Islet of Langerhans (tissue), 1 donor: Measurements from ENCODE around the gene LMNTD2.
"Not testable (repeated sequence)": the region's sequence is repeated elsewhere in the genome, so short reads cannot be mapped to it uniquely, and the experiment has no call there.

Experiments used
- FAIRE-seq: peaks from one replicate; lab custom pipeline; 2011; peaks lifted over from hg19 to GRCh38; lab: Jason Lieb, UNC

The LMNTD2 gene

DNA sequence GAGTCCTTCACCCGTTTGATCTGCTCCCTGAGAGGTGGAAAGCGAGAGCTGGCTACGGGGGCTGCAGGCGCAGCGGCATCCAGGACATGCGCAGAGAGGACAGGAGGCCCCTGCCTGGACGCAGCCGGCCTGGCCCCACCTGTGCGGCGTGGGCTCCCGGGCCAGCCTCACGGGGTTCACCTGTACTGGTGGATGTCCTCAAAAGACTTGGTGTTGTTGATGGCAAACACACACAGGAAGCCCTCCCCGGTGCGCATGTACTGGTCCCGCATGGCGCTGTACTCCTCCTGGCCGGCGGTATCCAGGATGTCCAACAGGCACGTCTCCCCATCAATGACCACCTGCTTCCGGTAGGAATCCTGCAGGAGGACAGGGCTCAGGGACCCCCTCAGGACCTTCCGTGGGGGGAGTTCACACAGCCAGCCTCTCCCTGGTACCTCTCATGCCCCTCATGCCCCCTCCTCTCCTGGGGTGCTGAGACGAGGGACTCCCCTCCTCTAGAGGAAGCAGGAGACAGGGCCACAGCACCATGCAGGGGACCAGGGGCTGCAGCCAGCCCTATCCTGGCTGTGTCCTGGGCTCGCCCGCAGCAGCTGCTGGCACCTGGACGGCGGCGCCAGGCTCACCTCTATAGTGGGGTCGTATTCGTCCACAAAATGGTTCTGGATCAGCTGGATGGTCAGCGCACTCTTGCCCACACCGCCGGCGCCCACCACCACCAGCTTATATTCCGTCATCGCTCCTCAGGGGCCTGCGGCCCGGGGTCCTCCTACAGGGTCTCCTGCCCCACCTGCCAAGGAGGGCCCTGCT lies 26.7 kb downstream of the LMNTD2 start:
- FAIRE-seq: no peak

- FAIRE-seq: no peak
Measured at GRCh38 chr11:532986-533585, 27.5 kb downstream of the LMNTD2 start.

DNA sequence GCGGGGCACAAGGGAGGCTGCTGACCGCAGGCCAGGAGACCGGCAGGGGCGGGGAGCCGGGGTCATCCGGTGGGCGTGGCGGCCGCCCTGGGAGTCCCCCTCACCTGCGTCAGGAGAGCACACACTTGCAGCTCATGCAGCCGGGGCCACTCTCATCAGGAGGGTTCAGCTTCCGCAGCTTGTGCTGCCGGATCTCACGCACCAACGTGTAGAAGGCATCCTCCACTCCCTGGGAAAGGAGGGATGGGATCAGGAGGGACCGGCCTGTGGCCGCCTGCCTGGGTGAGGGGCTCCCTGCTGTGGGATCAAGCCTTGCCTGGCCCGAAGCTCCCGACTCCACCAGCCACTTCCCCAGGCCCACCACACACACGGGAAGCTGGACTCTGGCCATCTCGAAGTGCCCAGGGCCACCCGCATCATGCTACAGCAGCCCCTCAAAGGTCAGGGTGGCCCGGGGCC lies 28.0 kb downstream of the LMNTD2 start:
- no peak for FAIRE-seq

- FAIRE-seq: no peak
Measured at GRCh38 chr11:531919-532526, 28.5 kb downstream of the LMNTD2 start.

DNA sequence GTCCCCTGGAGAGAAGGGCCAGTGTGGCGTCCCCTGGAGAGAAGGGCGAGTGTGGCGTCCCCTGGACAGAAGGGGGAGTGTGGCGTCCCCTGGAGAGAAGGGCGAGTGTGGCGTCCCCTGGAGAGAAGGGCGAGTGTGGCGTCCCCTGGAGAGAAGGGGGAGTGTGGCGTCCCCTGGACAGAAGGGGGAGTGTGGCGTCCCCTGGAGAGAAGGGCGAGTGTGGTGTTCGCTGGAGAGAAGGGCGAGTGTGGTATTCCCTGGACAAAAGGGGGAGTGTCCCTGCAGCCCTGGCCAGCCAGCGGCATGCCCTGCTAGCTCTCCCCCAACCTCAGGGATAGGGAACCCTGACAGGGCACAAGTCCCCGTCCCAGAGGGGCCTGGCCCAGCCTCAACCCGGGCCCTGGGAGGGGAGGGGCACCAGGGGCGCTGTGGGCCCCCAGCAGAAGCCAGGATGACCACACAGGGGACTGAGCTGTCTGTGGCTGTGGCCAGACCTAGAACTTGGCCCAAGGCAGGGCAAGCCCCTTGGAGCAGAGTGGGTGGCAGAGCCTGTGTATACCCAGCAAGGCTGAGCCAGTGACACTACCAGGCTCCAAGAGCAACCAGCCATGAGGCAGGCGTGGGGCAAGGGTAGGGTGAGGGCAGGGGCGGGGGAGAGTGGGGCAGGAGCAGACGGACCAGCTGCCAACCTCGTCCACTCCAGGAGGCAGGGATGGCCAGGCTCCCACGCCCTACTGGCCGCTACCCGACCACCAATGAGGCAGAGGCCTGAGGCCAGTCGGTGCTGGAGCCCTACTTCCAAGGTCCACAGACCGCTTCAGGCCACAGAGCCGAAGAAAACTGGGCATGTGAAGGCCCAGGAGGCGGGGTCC lies 29.3 kb downstream of the LMNTD2 start:
- no peak for FAIRE-seq

- FAIRE-seq: no peak
Measured at GRCh38 chr11:529728-530411, 30.7 kb downstream of the LMNTD2 start.

DNA sequence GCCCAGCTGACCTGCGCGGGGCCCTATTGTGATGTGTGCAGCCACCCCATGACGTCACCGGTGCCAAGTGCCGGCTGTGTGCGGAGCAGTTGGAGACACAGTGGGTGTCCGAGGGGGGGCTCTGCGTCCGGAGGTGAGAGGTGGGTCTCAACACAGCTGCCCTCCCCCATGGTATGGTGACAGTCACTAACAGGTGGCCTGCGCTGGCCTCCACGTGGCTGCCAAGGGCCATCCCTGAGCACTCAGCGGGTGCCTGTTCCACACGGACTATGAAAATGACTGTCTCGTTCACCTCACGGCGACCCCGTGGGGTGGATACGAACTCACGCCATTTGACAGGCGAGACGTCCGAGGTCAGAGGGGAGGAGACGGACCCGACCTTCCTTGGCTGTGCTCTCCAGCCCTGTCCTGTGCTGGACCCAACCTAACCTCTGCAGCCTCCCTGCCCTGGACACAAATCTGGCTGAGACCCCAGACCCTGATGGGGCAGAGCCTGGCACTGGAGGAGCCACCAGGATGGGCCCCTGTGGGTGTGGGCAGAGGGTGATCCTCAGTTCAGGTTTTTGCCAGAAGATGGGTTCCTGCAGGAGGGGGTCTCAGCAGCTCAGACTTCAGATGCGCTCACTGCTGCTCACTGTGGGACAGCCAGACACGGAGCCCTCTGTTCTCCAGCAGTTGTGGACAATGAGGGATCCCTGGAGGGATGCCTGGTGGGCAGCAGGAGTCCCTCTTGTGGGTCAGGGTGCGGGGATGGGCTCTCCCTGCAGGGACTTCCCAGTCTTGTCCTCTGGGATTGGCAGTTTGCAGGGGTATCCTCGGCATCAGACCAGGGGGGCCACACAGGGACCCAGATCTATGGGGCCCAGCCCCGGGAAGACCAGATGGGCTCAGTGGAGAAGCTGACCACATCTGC lies 31.5 kb downstream of the LMNTD2 start:
- no peak for FAIRE-seq

- FAIRE-seq: no peak
Measured at GRCh38 chr11:528166-528814, 32.2 kb downstream of the LMNTD2 start.

GRCh38 chr11:526192-526591 lies 34.3 kb downstream of the LMNTD2 start:
- no peak for FAIRE-seq

- FAIRE-seq: no peak
Measured at GRCh38 chr11:521177-521688, 39.3 kb downstream of the LMNTD2 start.

DNA sequence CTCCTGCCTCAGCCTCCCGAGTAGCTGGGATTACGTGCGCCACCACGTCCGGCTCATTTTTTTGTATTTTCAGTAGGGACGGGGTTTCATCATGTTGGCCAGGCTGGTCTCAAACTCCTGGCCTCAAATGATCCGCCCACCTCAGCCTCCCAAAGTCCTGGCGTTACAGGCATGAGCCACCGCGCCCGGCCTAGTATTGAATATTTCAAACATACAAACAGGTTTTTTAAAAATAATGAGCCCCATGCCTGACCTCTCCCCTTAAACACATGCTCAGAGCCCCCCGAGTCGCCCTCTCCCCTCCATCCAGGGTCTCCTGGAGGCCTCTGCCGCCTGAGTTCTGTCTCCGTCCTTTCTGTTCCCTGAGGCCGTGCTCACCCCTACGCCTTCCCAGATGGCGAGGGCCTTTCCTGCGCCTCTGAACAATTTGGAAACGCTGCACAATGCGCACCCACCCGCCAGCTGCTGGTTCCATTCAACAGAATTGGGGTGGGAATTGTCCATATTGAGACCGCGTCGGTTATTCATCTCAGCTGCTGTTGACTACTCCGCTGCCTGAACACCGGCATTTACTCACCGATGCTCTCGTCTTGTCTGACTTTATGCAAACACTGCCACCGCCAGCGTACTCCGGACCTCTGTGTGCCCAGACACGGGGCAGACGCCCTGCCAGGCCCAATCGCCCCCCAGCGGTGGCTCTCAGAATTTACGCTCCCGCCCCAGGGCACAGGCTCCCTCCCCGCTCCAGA lies 39.9 kb downstream of the LMNTD2 start:
- no peak for FAIRE-seq

- no peak for FAIRE-seq
Measured at GRCh38 chr11:518463-519202, 41.9 kb downstream of the LMNTD2 start.

DNA sequence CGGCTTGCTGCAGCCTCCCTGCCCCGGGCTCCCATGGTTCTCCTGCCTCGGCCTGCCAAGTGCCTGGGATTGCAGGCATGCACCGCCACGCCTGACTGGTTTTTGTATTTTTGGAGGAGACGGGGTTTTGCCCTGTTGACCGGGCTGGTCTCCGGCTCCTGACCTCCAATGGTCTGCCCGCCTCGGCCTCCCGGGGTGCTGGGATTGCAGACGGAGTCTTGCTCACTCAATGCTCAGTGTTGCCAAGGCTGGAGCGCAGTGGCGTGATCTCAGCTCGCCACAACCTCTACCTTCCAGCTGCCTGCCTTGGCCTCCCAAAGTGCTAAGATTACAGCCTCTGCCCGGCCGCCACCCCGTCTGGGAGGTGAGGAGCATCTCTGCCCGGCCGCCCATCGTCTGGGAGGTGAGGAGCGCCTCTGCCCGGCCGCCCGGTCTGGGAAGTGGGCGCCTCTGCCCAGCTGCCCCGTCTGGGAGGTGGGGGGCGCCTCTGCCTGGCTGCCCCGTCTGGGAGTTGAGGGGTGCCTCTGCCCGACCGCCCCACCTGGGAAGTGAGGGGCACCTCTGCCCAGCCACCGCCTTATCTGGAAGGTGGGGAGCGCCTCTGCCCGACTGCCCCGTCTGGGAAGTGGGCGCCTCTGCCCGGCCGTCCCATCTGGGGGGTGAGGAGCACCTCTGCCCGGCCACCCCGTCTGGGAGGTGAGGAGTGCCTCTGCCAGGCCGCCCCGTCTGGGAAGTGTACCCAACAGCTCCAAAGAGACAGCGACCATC lies 43.4 kb downstream of the LMNTD2 start:
- not testable (repeated sequence) for FAIRE-seq

GRCh38 chr11:516400-516799 lies 44.1 kb downstream of the LMNTD2 start:
- FAIRE-seq: no peak

DNA sequence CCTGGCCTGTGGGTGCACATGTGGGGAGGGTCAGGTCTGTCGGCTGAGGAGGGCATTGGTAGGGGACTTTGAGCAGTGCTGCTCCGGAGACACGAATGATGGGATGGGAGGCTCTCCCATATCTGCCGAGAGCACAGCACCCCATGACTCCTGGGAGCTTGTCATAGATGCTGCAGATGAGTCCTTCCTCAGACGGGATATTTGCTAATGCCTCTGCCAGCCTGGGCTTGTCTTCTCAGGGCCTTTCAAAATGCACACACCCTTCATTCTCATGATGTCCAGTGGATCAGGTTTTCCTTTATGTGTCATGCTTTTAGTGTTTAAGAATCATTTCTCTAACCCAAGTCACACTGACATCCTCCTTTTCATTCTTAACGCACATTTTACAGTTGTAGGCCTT lies 45.4 kb downstream of the LMNTD2 start:
- no peak for FAIRE-seq

GRCh38 chr11:514606-515005 lies 45.9 kb downstream of the LMNTD2 start:
- no peak for FAIRE-seq

GRCh38 chr11:512761-513595 lies 47.6 kb downstream of the LMNTD2 start:
- FAIRE-seq: no peak
